Glomerular visceral epithelial cell (primary cell): ENCODE measurements around the gene ENPP1.
A peak's percentile ranks its signal among the peaks of the same experiment; 100 is the strongest.
"Not testable (repeated sequence)": the region's sequence is repeated elsewhere in the genome, so short reads cannot be mapped to it uniquely, and the experiment has no call there.

ENCODE experiments used
- DNase-seq: peaks from one replicate; pipeline ENCODE4 v3.0.0-alpha.2; 2016; ENCODE audit errors: extremely low spot score

Gene ENPP1

DNA sequence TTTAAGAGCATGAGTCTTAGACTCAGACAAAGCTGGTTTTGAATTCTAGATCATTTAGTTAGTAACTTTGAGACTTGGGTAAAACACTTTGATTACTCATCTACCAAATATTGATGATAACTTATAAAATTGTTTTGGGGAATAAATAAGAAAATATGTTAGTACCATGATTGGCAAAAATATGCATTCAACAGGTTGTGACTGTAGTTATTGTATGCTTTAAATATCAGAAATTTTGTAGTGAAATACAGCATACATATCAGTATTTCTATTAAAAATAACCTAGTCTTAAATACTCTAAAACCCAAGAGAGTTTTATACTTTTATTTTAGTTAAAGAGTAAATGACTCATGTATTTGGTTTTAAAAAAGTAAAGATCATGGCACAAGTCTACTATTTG lies 68.7 kb downstream of the ENPP1 start:
- no peak for DNase-seq

DNA sequence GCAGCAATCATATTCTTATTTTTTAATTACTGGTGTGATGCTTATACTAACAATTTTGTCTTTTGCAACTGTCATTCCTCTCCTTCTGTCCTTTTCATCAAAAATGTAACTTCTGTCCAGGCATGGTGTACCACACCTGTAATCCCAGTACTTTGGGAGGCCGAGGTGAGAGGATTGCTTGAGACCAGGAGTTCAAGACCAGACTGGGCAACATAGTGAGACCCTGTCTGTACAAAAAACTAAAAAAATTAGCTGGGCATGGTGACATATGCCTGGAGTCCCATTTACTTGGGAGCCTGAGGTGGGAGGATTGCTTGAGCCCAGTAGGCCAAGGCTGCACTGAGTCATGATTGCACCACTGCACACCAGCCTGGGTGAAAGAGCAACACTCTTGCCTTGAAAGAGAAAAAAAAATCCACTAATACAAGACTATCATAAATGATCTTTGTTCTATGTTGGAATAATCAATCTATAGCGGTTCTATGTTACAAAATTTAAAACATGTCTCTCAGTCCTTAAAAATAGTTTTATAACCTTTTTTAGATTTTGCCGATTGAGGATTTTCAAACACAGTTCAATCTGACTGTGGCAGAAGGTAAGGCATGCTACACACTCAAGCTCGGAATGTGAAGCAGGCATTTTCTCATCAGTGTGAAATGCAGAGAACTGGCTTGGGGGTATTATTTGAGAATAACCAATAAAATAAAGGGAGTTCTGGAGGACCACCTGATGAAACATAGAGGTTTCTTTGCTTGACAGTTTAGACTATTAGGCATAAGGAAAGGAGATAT lies 70.4 kb downstream of the ENPP1 start:
- DNase-seq: no peak

DNA sequence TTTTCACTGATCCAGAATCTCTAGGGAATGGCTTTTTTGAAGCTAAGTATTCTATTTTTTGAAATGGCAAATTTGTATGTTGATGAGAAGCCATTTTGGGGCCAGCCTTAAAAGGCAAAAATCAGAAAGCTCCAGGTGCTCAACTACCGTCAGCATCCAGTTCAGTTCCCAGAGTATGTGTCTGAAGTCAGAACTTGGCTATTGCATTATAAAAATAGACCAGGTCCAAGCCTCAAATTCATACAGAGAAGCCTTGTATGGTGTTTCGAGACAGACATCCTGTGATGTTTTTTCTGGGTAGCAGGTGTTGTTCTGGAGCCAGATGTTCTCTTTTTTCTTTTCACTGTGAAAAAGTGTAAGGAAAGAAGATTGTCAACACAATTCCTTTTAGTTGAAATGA lies 75.2 kb downstream of the ENPP1 start:
- no peak for DNase-seq

DNA sequence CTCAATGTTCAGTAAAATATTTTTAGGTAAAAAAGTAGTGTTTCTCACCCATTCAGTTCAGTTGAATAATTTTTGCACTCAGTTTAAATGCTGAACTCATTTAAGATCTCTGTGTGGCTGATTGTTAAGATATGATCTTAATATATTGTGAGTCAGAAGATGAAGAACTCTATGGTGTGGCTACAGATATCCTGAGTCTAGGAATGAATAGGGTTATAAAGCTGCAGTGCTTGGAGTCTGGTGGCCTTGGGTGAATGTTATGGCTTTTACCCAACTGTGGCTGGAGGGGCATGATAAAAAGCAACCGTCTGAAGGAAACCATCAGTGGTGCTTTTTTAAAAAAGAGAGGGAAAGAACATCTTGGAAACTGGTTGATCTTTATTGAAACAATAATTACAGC lies 77.4 kb downstream of the ENPP1 start:
- no peak for DNase-seq

DNA sequence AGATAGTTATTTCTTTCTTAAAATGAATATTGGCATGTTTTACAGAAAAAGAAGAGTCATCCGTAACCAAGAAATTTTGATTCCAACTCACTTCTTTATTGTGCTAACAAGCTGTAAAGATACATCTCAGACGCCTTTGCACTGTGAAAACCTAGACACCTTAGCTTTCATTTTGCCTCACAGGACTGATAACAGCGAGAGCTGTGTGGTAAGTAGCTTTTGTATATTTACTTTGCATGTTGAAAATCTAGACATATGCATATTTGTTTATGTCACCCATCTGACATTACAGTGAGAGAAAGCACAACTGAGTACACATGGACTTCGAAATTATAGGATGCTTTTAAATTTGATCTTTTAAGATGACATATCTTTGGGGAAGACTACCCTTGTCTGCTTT lies 78.7 kb downstream of the ENPP1 start:
- DNase-seq: no peak

DNA sequence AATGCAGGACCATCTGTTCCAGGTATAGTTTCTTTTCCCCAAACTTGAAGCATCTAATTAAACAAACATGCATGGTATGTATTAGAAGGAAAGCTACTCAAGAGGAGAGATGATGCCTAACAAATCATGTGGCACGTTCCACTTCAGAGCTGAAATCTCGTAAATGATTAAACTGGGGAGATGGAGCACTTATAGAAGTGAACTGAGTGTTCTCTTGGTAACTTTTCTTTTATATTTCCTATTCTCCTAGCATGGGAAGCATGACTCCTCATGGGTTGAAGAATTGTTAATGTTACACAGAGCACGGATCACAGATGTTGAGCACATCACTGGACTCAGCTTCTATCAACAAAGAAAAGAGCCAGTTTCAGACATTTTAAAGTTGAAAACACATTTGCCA lies 82.3 kb downstream of the ENPP1 start:
- DNase-seq: peak; percentile 32

DNA sequence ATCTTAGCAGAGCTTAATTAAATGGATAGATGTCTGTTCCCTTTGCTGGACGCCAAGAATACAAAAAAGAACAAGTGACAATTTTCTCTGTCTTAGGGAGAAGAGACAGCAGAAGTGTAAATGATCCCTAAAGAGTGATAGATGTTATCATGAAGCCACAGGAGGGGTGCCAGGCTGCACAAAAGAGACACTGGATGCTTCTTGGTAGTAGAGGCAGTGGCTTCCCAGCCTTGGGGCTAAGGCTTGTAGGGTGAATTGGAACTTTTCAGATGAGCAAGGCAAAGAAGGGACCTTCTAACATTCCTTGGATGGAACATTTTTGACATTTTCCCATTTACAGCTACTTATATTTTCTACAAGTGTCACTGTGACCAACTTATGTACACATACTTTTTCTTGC lies 85.4 kb downstream of the ENPP1 start:
- DNase-seq: no peak

DNA sequence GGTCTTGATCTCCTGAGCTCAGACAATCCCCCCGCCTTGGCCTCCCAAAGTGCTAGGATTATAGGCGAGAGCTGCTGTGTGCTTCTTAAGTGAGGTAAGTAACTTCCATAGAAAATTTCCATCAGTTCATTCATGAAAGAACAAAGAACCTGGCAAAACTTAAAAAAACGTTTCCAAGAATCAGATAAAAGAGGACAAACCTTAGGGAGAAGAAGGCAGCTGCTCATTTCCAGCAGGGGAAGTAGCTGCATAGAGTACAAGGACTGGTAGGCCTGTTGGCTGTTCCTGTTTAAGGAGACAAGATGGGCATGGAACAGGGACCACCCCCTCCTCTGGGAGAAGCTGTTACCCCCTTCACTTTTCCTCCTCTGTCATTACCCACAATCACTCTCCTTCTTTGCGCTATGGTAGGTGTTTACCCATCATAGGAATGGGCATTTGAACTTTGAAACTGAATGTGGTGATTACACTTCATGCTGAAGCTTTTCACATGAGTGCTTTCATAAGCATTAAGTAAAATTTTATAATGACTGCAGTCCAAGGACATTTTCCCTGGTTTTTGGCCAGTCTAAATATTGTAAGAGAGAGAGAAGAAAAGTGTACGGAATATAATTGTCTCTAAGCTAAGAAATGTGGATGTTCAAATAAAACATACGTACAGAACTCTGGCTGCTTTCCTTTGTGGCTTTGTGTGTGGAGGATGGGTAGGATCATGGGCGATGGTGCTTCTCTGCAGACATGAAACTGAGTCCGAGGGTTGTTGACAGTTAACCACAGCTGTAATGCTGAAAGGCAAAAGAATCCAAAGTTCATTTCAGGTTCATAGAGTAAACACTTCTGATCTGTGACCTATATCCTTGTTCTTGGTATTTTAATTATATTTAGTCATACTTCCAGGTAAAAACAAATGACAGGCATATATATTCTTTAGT lies 86.9 kb downstream of the ENPP1 start:
- DNase-seq: no peak

DNA sequence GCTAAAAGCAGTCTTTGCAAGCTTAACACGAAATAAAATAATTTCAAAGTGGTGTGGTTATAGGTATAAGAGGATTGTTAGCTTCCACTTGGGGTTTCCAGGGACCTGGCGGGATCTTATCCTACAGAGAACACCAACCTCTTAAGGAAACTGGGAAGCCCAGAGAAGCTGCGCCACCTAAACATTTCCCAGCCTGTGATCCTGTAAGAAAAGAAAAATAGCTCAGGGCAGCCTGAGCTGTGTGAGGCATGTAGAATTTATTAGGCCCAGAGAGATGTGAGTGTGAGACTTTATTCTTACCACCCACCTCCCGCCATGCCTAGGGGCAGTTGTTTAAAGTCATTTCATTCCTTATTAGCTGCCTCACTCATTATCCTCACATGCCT lies 89.2 kb downstream of the ENPP1 start:
- DNase-seq: no peak

DNA sequence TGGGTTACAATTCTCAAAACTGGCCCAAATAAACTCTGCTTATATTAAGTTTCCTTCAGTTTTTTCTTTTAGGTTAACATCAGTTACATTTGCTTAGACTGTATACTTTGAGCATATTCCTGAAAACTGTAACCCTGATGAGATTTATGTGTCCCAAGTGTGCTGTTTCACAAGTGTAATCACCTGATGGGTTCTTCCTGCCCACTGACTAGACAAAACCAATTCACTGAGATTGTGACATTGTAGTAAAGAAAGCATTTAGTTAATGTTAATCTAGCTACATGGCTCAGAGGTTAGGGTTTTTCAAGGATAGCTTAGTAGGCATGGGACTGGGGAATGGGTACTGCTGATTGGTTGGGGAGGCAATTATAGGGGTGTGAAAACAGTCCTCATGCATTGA lies 89.8 kb downstream of the ENPP1 start:
- no peak for DNase-seq

DNA sequence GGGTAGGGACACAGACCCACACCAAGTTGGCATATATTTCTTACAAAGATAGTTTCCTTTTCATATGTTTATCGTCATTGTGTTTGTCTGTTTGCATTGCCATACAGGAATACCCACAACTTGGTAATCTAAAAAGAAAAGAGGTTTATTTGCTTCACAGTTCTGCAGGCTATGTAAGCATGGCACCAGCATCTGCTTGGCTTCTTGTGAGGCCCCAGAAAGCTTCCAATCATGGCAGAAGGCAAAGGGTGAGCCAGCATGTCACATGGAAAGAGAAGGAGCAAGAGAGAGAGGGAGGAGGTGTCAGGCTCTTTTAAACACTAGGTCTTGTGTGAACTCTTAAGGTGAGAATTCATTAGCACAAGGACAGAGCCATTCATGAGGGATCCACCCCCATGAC lies 90.9 kb downstream of the ENPP1 start:
- no peak for DNase-seq

DNA sequence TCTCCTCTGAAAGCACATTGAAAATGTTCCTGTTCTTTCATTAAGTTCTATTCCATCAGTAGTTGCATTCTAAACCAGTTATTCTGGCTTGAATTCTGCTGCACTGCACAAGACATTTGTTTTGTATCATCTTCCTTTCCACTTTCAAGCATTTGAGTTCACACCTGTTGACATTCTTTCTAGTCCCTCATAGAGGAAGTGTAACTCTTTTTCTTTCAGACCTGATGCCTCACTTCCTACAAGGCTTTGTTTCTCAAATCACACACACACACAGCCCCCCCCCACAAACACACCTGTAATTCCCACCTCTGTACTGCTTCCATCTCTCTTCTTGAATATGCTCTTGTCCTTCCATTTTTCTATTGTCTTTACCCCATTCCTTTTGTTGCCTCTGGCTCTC lies 92.4 kb downstream of the ENPP1 start:
- no peak for DNase-seq

DNA sequence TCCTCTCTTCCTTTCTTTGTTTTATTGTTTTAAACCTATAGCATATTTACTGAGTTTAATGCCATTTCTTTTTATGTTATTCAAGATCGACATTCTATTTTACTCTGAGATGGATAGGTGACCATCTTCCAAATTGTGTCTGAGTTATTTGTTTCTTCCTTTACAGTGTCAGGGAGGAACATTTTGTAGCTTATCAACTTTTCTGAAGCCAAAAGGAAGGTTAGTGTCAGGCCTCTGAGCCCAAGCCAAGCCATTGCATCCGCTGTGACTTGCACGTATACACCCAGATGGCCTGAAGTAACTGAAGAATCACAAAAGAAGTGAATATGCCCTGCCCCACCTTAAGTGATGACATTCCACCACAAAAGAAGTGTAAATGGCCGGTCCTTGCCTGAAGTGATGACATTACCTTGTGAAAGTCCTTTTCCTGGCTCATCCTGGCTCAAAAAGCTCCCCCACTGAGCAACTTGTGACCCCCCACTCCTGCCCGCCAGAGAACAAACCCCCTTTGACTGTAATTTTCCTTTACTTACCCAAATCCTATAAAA lies 93.6 kb downstream of the ENPP1 start:
- DNase-seq: not testable (repeated sequence)

DNA sequence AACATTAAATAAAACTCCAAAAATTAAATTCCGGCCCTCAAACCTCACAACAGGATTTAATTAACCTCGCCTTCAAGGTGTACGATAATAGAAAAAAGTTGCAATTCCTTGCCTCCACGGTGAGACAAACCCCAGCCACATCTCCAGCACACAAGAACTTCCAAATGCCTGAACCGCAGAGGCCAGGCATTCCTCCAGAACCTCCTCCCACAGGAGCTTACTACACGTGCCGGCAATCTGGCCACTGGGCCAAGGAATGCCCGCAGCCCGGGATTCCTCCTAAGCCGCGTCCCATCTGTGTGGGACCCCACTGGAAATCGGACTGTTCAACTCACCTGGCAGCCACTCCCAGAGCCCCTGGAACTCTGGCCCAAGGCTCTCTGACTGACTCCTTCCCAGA lies 95.9 kb downstream of the ENPP1 start:
- not testable (repeated sequence) for DNase-seq

DNA sequence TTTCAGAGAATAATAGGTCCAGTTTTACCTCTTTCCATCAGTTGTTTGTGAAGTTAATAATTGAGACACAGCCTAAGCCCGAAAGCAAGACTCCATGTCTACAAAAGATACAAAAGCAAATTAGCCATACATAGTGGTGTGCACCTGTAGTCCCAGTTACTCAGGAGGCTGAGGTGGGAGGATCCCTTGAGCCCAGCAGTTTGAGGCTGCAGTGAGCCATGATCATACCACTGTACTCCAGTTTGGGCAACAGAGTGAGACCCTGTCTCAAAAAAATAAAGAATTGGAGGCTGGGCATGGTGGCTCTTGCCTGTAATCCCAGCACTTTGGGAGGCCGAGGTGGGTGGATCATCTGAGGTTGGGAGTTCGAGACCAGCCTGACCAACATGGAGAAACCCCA lies 101.0 kb downstream of the ENPP1 start:
- DNase-seq: not testable (repeated sequence)

DNA sequence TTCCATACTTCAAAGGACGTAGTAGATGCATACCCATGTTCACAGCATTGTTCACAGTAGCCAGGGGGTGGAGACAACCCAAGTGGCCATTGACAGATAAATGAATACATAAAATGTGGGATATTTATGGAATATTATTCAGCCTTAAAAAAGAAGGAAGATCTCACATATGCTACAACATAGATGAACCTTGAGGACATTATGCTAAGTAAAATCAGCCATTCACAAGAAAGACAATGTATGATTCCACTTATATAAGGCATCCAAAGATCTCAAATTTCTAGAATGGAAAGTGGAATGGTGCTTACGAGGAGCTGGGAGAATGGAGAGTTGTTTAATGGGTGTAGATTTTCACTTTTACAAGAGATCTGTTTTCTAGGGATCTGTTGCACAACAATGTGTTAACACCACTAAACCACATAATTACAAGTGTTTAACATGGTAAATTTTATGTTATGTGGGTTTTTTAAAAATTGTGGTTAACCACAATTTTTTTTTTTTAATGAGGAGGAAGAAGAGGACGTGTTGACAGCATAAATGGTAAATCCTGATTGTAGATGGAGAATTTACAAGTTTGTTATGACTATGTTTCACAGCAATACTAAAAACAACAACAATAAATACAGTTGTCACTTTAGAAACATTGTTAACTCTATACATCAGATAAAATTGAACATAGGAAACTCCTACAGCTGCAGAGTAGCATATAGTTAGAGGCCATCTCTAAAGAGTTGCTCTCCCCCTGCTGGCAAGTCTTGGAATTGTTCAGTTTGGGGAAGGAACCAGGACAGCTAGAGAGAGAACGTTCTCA lies 101.8 kb downstream of the ENPP1 start:
- peak; percentile 73 for DNase-seq

DNA sequence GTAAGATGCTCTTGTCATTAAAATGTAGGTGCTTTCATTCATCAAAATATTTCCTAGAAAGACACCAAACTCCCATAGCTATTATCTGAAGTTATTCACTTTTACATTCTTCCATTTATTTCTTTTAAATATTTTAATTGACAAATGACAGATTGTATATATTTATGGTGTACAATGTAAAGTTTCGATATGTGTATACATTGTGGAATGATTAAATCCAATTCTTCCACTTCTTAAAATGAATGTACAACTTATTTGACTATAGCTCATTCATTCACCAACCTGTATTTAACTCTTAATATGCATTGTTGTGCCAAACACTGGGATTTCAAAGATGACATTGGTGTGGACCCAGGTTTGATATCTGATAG lies 102.4 kb downstream of the ENPP1 start:
- DNase-seq: no peak

DNA sequence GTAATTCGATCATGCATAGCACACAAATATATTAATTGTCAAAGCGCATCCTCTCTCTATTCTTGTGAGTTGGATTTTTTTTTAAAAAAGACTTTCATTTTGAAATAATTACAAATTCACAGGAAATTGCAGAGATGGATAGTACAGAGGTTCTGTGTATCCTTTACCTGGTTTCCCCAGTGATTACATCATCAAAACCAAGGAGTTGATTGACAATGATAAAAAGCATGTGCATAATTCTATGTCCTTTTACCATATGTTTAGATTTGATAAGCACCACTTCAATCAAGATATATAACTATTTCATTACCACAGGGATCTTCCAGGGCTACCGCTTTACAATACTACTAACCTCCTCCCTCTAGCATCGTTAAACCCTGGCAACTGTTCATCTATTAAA lies 103.1 kb downstream of the ENPP1 start:
- DNase-seq: no peak

DNA sequence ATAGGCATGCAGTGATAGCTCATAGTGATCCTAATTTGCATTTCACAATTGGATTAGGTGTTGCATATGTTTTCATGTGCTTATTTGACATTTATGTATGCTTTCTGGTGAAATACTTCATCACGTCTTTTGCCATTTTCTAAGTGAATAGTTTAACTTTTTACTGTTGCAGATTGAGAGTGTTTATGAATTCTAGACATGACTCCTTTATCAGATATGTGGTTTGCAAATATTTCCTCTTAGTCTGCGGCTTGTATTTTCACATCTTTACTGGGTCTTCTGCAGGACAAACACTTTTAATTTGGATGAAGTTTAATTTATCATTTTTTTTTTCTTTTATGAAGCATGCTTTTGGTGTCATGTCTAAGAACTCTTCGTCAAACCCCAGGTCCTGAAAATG lies 104.1 kb downstream of the ENPP1 start:
- DNase-seq: no peak

DNA sequence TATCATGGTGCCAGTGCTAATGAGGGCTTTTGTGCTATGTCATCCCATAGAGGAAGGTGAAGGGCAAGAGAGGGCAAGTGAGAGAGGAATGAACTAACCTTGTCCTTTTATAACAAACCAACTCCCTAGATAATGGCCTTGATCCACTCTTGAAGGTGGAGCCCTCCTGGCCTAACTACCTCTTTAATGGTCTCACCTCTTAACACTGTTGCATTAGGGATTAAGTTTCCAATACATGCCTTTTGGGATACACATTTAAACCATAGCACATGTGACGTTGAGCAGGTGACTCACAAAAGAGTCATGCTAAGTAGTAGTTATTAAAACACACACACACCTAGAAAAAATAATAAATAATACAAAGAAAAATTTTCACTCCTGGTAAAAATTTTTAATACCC lies 106.4 kb downstream of the ENPP1 start:
- DNase-seq: no peak

DNA sequence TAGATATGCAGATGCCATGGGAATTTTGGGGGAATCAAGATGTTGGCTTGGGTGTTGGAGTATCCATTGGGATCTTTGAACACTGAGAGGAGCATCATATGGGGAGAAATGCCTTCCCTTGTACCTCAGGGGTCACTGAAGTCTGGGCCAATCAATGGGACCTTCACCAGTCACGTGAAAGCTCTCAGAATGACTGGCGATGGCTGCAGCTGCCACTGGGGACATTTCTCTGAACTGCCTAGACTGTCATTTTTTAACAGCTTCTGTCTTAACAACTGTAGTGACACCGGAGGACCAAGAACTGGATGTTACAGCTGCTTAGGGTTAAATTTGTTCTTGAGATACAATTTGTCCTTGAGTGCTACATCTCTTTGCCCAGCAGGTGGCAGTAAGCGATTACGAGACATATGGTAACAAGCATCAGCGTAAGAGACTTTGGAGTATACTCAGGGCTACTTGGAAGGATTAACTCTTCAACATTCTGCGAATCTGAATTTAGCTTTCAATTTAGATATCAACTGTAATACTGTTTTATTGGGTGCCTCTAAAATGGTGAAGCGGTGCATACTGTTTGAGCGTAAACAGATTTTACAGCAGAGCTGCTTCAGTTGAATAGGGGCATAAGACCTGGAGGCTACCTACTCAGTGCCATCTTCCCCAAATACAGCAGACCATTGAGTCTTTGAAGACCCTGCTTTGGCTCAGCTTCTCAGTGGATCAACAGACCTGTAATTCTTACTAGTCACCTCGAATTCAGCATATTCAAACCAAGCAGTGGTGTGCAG lies 107.3 kb downstream of the ENPP1 start:
- DNase-seq: peak; percentile 69
